ENCODE results near the gene IFIH1.
A peak's percentile ranks its signal among the peaks of the same experiment; 100 is the strongest.

The IFIH1 gene

DNA sequence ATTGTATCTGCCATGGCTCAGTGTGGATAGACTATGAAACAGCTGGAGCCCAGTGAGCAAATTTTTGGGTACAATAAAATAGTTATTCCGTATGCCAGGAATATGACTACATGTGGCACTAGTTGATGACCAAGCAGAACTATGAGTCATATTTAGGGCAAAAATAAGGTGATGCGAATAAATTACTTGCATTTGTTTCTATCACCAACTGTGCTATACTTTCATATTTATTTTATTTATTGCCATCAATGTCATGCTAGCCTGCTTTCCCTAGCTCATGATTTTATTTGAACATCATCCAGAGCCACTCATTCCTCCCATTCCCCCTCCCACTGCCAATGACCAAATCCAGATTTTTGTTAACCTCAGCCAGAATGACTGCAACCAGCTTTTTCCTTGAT lies 61.9 kb downstream of the IFIH1 start:
- DNase-seq, result no peak

GRCh38 chr2:162254236-162254871 lies 64.1 kb downstream of the IFIH1 start:
- no peak for DNase-seq

DNA sequence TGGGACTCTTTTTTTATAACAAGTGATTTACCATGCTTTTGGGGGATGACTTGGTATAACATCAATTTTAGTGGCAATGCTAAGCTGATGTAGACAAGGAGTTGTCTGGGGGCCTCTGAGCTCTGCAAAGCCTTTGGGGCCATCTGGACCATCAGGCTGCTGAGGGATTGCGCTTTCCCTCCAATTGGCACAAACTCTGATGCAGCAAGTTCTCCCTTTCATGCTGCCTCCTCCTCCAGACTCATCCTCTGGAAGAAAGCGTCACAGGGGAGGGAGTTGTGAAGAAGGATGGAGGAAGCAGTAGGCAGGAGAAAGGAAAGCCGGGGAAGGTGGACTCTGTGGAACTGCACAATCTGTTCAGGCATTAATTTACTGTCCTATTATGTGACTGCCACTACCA lies 65.0 kb downstream of the IFIH1 start:
- no peak for DNase-seq

- no peak for DNase-seq
These were observed 66.3 kb downstream of the IFIH1 start for GRCh38 chr2:162252153-162252552.

GRCh38 chr2:162245781-162246180 lies 72.7 kb downstream of the IFIH1 start:
- no peak for DNase-seq

DNA sequence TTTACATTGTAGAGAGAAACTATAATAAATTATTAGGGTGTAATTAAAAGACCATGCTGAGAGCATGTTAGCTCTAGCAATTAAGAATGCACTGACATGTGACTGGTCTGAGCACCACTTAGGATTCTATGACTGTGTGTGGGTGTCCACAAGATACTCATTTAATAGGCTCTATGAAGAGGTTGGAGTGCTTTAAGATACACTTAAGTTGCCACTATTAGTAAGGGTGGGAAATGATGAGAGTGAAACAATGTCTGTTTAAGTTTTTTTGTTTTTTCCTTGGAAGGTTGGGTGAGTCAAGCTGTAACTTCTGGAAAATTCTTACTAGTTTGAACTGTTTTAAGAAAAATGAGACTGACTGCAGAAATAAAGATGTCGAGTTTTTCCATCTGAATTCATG lies 73.4 kb downstream of the IFIH1 start:
- no peak for DNase-seq

GRCh38 chr2:162244541-162245031 lies 73.9 kb downstream of the IFIH1 start:
- DNase-seq, result no peak

- no peak for DNase-seq
These were observed 74.8 kb downstream of the IFIH1 start for GRCh38 chr2:162243715-162244114.

DNA sequence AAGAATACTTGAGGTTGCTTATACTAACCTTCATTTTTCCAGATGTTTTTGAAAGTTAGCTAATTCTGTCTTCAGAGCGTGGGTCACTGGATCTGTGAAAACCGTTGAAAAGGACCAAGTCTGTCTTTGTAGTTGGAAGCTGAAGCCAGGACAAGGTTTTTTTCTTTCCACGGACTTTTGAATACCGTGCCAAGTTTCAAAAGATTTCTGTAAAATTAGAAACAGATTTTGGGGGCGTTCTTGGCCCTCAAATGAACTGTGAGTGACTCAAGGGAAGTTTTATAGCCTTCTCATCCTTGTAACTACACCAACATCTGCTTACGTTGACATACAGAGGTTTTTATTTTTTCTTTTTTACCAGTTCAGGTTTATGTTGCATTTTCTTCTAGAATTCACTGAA lies 75.2 kb downstream of the IFIH1 start, which contains the start of gene FAP:
FAP (minus strand) TSS at position 152 of the 400 bp plus-strand sequence; CDS start at position 34, 118 bp downstream.
- DNase-seq, result no peak

DNA sequence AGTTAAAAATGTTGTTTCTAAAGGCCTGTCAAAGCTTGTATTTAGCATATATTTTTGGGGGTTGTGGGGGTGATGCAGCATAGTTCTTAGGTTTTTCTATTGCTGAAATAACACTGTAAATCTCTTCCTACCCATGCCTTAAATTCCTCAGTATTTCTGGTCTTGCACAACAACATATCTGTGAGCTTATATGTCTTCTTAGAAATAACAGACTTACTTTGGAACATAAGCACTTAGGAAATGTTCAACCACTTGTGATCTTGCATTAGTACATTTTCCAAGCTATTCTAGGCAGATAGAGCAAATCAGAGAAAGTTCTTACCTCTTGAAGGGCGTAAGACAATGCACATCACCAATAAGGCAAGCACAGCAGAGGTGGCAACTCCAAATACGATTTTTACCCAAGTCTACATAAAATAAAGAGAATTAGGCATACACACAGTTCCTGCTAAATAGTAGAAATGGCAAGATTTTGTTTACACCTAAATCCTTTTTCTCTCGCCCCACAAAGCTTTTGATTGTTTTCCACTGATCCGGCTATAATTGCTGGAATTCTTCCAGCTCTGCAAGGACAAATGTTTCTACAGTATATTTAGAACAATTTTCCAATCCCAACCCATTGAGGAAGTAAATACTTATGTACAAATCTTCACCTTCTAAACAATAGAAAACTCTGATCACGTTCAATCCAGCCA lies 75.8 kb downstream of the IFIH1 start:
- no peak for DNase-seq

- DNase-seq, result no peak
These were observed 76.9 kb downstream of the IFIH1 start for GRCh38 chr2:162241571-162241970.

DNA sequence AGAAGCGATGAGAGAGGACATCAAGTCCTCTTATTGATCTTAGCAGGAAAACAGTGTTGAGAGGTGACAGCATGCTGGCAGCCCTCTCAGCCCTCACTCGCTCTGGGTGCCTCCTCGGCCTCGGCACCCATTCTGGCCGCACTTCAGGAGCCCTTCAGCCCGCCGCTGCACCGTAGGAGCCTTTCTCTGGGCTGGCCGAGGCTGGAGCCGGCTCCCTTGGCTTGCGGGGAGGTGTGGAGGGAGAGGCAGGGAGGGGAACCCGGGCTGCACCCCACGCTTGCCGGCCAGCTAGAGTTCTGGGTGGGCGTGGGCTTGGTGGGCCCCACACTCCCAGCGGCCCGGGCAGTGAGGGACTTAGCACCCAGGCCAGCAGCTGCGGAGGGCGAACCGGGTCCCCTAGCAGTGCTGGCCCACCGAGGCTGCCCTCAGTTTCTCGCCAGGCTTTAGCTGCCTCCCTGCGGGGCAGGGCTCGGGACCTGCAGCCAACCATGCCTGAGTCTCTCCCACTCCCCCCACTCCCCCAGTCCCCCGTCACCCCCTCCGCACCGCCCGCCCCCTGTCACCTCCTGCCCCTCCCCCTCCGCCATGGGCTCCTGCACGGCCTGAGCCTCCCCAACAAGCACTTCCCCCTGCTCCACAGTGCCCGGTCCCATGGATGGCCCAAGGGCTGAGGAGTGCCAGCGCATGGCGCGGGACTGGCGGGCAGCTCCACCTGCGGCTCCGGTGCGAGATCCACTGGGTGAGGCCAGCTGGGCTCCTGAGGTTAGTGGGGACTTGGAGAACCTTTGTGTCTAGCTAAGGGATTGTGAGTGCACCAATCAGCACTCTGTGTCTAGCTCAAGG lies 83.6 kb downstream of the IFIH1 start:
- DNase-seq, result no peak

DNA sequence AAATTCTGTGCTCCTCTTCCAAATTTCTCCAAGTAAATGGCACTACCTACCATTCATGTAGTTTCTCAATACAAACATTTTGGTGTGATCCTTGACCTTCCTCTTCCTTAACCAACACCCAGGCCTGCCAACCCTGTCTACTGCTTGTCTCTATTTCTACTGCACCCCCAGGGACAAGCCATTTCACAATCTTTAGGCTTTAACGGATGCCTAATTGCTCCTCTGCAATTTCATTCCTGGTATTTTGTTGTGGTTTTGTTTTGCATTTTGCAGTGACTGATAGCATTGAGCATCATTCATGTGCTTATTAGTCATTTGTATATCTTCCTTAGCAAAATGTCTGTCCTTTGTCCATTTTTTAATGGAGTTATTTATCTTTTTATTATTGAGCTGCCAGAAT lies 85.3 kb downstream of the IFIH1 start:
- no peak for DNase-seq

GRCh38 chr2:162232671-162233070 lies 85.8 kb downstream of the IFIH1 start:
- no peak for DNase-seq

GRCh38 chr2:162232027-162232426 lies 86.5 kb downstream of the IFIH1 start:
- DNase-seq, result no peak

- DNase-seq, result no peak
These were observed 87.7 kb downstream of the IFIH1 start for GRCh38 chr2:162230761-162231160.

DNA sequence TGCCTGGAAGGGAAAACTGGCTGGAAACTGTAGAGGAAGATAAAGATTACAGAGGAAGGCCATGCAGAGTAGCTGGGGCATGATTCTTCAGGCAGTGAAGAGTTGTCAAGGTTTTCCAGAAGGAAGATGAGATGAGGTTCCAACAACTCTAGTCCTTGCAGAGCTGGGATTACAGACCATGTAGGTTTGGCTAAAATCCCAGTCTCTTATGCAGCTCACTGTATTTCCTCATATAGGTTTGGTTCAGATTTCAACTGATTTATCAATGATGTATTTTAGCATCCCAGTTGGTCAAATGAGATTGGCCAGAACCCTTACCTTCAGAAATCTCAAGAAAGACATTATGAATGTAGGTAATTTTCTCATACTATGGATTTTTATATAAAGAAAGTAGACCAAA lies 91.6 kb downstream of the IFIH1 start:
- DNase-seq, result no peak

DNA sequence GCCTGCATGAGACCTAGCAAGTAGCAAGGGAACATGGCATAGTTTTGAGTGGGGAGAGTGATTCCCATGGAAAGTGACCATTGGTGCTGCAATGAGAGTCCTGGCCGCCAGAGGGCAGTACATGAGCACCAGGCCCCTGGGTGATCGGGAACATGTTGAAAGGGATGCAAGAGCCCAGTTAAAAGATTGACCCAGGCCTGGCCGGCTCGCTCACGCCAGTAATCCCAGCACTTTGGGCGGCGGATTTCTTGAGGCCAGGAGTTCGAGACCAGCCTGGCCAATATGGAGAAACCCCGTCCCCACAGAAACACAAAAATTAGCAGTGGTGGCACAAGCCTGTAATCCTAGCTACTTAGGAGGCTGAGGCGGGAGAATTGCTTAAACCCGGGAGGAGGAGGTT lies 97.4 kb downstream of the IFIH1 start:
- DNase-seq, result peak; percentile 45

DNA sequence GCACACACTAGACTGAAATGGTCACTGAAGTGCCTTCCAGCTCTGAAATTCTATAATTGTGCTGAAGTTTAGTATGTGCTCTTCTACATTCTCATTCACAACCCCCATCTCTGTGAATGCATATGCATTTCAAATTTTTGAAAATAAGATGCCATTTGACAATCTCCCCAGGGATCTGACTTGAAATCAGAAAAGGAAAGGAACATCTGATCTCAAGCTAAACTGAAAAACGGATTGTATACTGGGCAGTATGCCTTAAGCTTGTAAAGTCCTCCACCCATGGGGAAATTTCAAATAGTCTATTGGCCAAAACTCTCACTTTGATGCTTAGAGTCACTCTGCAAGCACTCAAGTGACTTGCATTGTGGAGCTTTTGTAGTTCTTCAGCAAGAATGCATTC lies 98.1 kb downstream of the IFIH1 start:
- no peak for DNase-seq

DNA sequence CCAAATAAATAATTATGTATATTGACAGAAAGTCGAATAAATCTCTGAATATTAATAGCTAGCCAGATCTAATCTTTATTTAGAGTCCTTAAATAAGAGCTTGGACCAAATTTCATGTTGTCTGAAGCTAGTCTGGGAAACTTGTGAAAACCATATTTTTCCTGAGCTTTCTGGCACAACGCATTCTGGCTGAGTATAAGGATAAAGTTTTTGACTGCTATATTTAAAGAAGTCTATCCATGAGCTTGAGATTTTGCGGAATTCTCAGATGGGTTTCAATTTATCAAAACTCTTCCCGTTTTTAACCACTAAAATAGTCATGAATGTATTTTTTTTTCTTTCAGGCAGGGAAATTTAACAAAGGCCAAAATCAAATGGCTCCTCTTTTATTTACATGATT lies 99.1 kb downstream of the IFIH1 start:
- no peak for DNase-seq

- no peak for DNase-seq
These were observed 100.9 kb downstream of the IFIH1 start for GRCh38 chr2:162217598-162217997.

All from activated T-cell treated with anti-CD3 and anti-CD28 coated beads for 4 hours (primary cell).